Measurements from ENCODE around the gene PLSCR5. TPM values are rescaled to one million over a fixed set of nuclear protein-coding genes. Genes with fewer than 3 reads are reported as not detected.

PLSCR5 gene
- total RNA-seq, 1 donor from 2014 or later, result not detected

DNA sequence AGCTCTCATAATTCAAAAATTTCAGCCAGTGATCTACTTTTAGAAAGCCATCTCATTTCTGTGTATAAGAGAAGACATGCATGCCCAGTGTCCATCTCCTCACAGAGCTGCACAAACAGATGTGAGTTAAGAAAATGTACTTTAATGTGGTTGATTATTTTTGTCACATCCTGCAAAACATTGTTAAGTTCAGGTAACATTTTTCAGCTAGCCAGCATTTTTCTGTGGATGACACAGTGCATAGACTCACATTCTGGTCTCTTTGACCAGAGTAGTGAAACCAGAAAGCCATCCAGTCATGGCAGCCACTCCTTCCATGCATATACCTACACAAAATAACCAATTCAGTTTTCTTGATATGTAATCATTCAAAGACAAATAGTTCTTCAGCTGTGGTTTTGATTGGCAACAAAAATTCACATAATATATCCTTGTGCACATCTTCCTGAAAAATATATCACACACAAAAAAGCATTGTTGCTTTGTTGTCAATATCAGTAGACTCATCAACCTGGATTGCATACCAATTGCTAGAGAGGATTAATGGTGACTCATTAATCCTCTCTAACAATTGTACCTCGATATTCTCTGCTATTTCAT, 58.7 kb downstream of the PLSCR5 start:
- Mint-ChIP-seq H3K4me3 (peak overlapping the region; percentile 67), H3K9me3 (no peaks in the 10 kb centered on the region), H3K27ac (peak overlapping the region; percentile 82), H3K36me3 (ENCODE audit: low read depth) (peaks cover 13% of the 10 kb centered on the region), H3K27me3 (no peaks in the 10 kb centered on the region), H3K4me1 (peaks cover 68% of the 10 kb centered on the region)
- intact Hi-C loops (cut with micrococcal nuclease), result no loop called here
- DNase-seq, result peak; percentile 65

DNA sequence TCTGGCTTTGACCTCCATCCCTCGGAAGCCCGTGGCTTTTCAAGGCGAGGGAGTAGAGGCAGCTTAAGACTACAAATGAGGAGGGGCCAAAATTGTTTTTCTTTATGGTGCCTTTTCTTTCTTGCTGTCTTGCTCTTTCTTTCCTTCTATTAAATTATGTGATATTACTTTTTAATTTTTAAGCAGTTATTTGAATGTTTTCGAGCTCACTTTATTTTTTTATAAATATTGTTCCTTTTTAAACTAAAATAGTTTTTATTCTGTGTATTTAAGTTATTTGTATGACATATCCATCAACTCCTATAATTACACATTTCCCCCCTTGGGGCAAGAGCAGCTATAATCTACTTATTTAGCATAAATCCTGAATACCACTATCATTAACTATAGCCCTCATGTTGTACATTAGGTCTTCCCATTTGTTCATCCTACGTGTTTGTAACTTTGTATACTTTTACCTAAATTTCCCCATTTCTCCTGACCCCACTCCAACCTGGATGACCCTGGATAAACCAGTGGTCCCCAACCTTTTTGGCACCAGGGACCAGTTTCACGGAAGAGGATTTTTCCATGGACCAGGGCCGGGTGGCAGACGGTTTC, 60.1 kb downstream of the PLSCR5 start:
- intact Hi-C loops (cut with micrococcal nuclease), result loop anchor here (5.0 kb wide), 1 partner anchor 43 kb away; no protein-coding TSS in a partner anchor
- peaks cover 23% of the 10 kb centered on the region for H3K36me3 Mint-ChIP-seq (ENCODE audit: low read depth)
- H3K9me3 Mint-ChIP-seq, result no peaks in the 10 kb centered on the region
- no peaks in the 10 kb centered on the region for H3K27me3 Mint-ChIP-seq
- peak overlapping the region; percentile 98 for H3K4me3 Mint-ChIP-seq
- DNase-seq, result peak; percentile 52
- H3K27ac Mint-ChIP-seq, result peak overlapping the region; percentile 94
- H3K4me1 Mint-ChIP-seq, result peaks cover 68% of the 10 kb centered on the region

DNA sequence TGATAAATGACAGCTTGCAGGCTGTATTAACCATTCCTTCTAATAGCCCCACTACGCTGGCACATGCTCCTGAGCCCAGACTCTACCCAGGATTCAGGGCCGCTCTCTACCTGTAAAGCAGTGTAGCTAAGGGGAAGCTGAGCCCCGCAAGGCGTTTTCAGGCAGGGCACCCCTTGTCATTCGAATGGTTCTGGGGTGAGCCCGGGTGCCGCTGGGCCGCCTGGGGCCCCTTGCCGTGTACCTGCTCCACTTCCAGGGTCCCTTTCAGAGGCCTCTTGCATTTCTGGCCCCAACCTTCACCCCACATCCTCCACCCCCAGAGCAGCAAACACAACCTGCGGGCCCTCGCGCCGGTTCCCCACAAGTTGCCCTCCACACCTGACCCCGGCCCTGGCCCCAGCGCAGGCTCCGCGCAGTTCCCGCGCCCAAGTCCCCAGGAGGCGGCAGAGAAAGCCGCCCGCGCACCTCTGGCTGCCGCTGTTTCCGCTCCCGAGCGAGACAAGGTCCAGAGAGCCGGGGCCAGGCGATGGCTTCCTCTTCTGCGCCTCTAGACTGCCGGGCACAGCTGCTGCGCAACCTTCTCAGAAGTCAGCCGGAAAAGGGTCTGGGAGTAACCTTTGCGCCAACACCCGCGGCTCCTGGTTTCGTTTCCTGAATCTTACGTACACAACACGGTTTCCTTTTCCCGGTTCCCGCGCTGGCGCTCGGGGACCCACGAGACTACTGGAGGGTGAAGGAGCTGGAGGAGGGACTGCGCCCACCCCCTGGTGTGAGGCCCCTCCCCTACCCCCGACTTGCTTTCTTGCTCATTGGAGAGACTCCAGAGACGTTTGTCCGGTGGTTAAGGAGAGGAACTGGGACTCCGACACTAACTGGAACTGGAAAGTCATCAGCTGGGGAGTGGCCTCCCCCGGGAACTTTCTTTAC, 60.9 kb downstream of the PLSCR5 start, which contains the start of gene PLSCR1:
PLSCR1 (minus strand) TSS at position 606 of the 927 bp plus-strand sequence. CDS start 8,055 bp downstream, outside the sequence.
- H3K4me1 Mint-ChIP-seq, result peaks cover 68% of the 10 kb centered on the region
- H3K27me3 Mint-ChIP-seq, result no peaks in the 10 kb centered on the region
- peaks cover 25% of the 10 kb centered on the region for H3K36me3 Mint-ChIP-seq (ENCODE audit: low read depth)
- peak within 1 kb of the TSS; percentile 94 for H3K27ac Mint-ChIP-seq
- H3K4me3 Mint-ChIP-seq, result peak within 1 kb of the TSS; percentile 98
- no peaks in the 10 kb centered on the region for H3K9me3 Mint-ChIP-seq
- peak; percentile 96 for DNase-seq
- intact Hi-C loops (cut with micrococcal nuclease), result loop anchor here (5.0 kb wide), 1 partner anchor 42 kb away; no protein-coding TSS in a partner anchor

DNA sequence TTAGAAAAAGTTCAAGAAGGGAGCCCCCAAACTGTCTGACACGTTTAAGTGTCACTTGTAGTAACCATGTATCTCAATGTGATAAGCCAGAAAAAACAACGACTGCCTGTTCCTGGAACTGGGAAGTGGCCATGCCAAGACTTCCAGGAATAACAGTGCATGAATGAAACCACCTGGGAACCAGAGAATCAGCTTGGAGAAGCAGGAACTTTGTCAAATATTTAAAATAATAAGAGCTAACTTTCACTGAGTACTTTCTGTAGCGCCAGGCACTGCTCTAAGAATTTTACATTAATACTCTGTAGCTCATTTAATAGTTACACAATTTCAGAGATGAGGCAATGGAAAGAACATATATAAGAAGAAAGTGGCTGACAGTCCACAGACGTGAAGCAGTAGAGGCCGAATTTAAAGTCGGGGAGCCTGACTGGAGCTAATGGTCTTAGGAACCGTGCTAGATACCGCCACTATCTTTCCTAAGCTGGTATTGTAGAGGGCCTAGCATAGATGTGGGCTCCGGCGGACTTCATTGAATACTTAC, 61.6 kb downstream of the PLSCR5 start:
- intact Hi-C loops (cut with micrococcal nuclease), result loop anchor here (2.0 to 5.0 kb wide), 2 partner anchors 41 to 79 kb away; no protein-coding TSS in a partner anchor
- peak overlapping the region; percentile 94 for H3K27ac Mint-ChIP-seq
- no peaks in the 10 kb centered on the region for H3K27me3 Mint-ChIP-seq
- peak; percentile 55 for DNase-seq
- H3K4me3 Mint-ChIP-seq, result peak overlapping the region; percentile 98
- peaks cover 69% of the 10 kb centered on the region for H3K4me1 Mint-ChIP-seq
- peaks cover 28% of the 10 kb centered on the region for H3K36me3 Mint-ChIP-seq (ENCODE audit: low read depth)
- no peaks in the 10 kb centered on the region for H3K9me3 Mint-ChIP-seq

DNA sequence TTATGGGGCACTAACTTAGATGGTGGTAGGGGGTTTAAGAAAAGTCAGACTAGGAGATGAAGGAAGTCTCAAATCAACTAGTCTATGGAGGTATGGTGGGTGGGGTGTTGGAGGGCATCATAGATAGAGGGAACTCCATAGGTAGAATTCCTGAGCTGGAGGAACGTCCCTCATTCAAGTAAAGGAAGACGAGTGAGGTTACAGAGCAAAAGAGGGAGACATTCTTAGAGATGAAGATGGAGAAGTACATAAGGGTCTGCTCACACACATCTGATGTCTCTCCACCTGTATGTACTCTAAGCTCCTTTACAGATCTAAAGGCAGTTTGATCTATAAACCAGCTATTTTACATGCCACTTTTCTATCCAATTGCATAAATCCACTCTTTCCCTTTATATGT, 62.2 kb downstream of the PLSCR5 start:
- peak; percentile 57 for DNase-seq
- H3K27me3 Mint-ChIP-seq, result no peaks in the 10 kb centered on the region
- intact Hi-C loops (cut with micrococcal nuclease), result loop anchor here (1.0 to 5.0 kb wide), 4 partner anchors 7 to 78 kb away; no protein-coding TSS in a partner anchor
- peaks cover 64% of the 10 kb centered on the region for H3K4me1 Mint-ChIP-seq
- peak overlapping the region; percentile 94 for H3K27ac Mint-ChIP-seq
- H3K9me3 Mint-ChIP-seq, result no peaks in the 10 kb centered on the region
- peak overlapping the region; percentile 98 for H3K4me3 Mint-ChIP-seq
- peaks cover 28% of the 10 kb centered on the region for H3K36me3 Mint-ChIP-seq (ENCODE audit: low read depth)

DNA sequence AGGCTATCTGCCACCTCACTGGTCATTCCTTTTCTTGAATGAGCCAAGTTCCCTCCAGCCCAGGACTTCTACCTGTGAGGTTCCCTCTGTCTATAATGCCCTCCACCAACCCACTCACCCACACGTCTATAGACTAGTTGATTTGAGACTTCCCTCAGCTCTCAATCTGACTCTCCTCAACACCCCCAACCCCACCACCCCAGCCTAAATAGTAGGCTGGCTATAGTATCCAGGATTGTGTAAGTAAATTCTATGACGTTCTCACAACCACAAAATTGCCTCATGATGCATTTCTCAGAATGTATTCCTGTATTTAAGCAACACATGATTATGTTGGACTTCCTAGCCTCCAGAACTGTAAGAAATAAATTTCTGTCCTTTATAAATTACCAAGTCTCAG, 63.0 kb downstream of the PLSCR5 start:
- H3K9me3 Mint-ChIP-seq, result peaks cover 4% of the 10 kb centered on the region
- peak overlapping the region; percentile 98 for H3K4me3 Mint-ChIP-seq
- peaks cover 33% of the 10 kb centered on the region for H3K36me3 Mint-ChIP-seq (ENCODE audit: low read depth)
- peaks cover 61% of the 10 kb centered on the region for H3K4me1 Mint-ChIP-seq
- DNase-seq, result peak; percentile 66
- no peaks in the 10 kb centered on the region for H3K27me3 Mint-ChIP-seq
- intact Hi-C loops (cut with micrococcal nuclease), result loop anchor here (1.0 to 5.0 kb wide), 4 partner anchors 8 to 77 kb away; no protein-coding TSS in a partner anchor
- H3K27ac Mint-ChIP-seq, result peak overlapping the region; percentile 79

DNA sequence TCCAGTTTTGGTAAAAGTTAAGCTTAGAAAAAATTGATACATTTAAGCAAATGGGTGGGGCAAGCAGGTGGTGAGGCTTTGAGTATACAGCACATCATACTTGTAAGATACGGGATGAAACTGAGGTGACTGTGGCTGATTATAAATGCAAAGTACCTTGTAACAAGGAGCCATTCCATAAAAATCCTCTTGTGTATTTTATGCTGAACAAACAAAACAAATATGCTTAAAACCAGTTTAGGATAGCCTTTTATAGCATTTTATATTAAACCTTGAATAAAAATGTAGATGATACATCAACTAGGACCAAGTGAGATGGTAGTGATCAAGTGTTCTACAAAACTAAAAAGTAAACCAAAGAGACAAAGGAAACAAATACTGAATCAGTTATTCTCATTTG, 64.2 kb downstream of the PLSCR5 start:
- H3K27me3 Mint-ChIP-seq, result no peaks in the 10 kb centered on the region
- H3K4me3 Mint-ChIP-seq, result peak overlapping the region; percentile 98
- intact Hi-C loops (cut with micrococcal nuclease), result loop anchor here (2.0 to 5.0 kb wide), 2 partner anchors 16 to 39 kb away; no protein-coding TSS in a partner anchor
- peaks cover 43% of the 10 kb centered on the region for H3K36me3 Mint-ChIP-seq (ENCODE audit: low read depth)
- peaks cover 59% of the 10 kb centered on the region for H3K4me1 Mint-ChIP-seq
- H3K9me3 Mint-ChIP-seq, result peaks cover 6% of the 10 kb centered on the region
- peak overlapping the region; percentile 42 for H3K27ac Mint-ChIP-seq
- peak; percentile 45 for DNase-seq

DNA sequence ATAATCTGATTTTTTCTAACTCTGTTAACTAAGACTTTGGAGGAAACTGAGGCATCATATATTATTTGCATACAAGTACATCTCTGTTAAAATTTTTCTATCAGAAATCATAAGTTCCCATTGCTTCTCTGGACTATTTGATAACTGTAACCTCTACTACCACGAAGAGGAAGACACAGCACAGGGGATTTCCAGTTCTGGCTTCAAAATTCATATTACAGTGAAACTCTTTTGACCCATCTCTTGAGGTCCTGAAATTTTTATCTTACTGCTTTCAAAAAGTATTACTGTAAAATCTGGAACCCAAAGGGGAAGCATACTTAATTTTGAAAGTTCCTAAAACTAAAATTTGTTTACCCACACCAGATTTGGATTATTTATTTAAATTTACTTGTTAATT, 64.9 kb downstream of the PLSCR5 start:
- H3K4me1 Mint-ChIP-seq, result peaks cover 57% of the 10 kb centered on the region
- H3K27me3 Mint-ChIP-seq, result no peaks in the 10 kb centered on the region
- peak overlapping the region; percentile 42 for H3K27ac Mint-ChIP-seq
- peak overlapping the region; percentile 98 for H3K4me3 Mint-ChIP-seq
- intact Hi-C loops (cut with micrococcal nuclease), result loop anchor here (2.0 to 5.0 kb wide), 2 partner anchors 15 to 38 kb away; no protein-coding TSS in a partner anchor
- H3K36me3 Mint-ChIP-seq (ENCODE audit: low read depth), result peaks cover 43% of the 10 kb centered on the region
- peak; percentile 58 for DNase-seq
- peaks cover 6% of the 10 kb centered on the region for H3K9me3 Mint-ChIP-seq

DNA sequence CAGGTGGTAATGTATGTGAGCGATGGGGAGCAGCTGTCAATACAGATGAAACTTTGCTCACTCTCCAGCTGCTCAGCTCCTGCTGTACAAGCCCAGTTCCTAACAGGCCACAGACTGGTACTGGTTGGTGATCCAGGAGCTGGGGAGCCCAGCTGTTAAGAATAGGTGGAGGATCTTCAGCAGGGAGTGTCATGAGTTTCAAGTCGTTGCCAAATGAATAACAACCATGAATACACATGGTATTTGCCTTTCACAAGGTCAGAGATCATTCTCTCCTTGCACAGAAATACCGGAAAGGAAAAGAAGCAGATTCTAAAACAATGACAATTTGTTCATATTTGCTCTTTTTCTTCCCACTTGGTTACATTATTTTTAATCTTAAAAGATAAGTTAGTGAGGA, 65.8 kb downstream of the PLSCR5 start:
- peak overlapping the region; percentile 58 for H3K4me3 Mint-ChIP-seq
- peak overlapping the region; percentile 65 for H3K27ac Mint-ChIP-seq
- H3K36me3 Mint-ChIP-seq (ENCODE audit: low read depth), result peaks cover 51% of the 10 kb centered on the region
- intact Hi-C loops (cut with micrococcal nuclease), result no loop called here
- no peak for DNase-seq
- no peaks in the 10 kb centered on the region for H3K27me3 Mint-ChIP-seq
- H3K9me3 Mint-ChIP-seq, result peaks cover 6% of the 10 kb centered on the region
- H3K4me1 Mint-ChIP-seq, result peaks cover 60% of the 10 kb centered on the region

DNA sequence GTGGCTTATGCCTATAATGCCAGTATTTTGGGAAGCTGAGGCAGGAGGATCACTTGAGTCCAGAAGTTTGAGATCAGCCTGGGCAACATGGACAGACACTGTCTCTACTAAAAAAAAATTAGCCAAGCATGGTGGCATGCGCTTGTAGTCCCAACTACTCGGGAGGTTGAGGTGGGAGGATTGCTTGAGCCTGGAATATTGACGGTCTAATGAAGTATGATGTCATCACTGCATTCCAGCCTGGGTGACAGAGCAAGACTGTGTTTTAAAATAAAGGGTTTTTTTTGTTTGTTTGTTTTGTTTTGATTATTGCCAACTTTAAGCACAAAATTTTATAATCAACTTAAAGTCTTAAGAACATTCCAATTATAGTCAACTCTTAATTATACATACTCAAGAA, 67.5 kb downstream of the PLSCR5 start:
- intact Hi-C loops (cut with micrococcal nuclease), result no loop called here
- peaks cover 6% of the 10 kb centered on the region for H3K9me3 Mint-ChIP-seq
- peak overlapping the region; percentile 39 for H3K4me3 Mint-ChIP-seq
- H3K27ac Mint-ChIP-seq, result no peak overlapping the region
- H3K36me3 Mint-ChIP-seq (ENCODE audit: low read depth), result peaks cover 57% of the 10 kb centered on the region
- H3K27me3 Mint-ChIP-seq, result no peaks in the 10 kb centered on the region
- no peak for DNase-seq
- H3K4me1 Mint-ChIP-seq, result peaks cover 63% of the 10 kb centered on the region

DNA sequence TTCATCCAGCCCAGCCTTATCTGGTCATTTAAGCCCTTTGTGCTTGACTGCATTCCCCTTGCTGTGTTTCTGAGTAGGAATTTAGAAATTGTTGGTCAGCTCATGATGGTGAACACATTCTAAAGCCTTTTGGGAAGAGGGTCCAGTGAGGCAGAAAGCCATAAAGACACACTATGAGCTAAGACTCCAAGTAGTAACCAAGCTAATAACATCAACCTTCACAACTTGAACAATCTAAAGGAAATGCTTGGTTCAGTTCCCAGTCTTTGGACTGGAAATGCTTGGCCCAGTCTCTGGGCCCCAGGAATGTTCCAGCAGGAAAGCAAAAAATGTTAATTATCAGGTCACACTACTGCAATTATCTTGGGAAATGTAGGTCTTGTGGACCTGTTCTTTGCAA, 68.5 kb downstream of the PLSCR5 start:
- intact Hi-C loops (cut with micrococcal nuclease), result no loop called here
- Mint-ChIP-seq H3K27me3 (no peaks in the 10 kb centered on the region), H3K4me1 (peaks cover 57% of the 10 kb centered on the region), H3K4me3 (peak overlapping the region; percentile 39), H3K27ac (no peak overlapping the region), H3K9me3 (peaks cover 6% of the 10 kb centered on the region), H3K36me3 (ENCODE audit: low read depth) (peaks cover 55% of the 10 kb centered on the region)
- peak; percentile 42 for DNase-seq

Measured in activated CD4-positive, alpha-beta T cell treated with anti-CD3 and anti-CD28 coated beads, Interleukin-2, amount 10 ng/mL, durations not matched to agents 24 days and 14 days (primary cell).